SU-DHL-6 (cell line): ENCODE results near the gene USF2.

Experiments
- H2AFZ ChIP-seq: fragments of 200-600 bp; sonication (generic); 2 replicates; pipeline ENCODE4 v1.6.1; 2014; ENCODE audit warnings: low read depth, mild to moderate bottlenecking, moderate library complexity, mixed read lengths, antibody characterized with exemption, low read length; ENCODE audit not compliant: severe bottlenecking
- H3F3A ChIP-seq: fragments of 200-600 bp; shearing (Covaris generic); 2 replicates; pipeline ENCODE4 v1.6.0; 2016; ENCODE audit warnings: antibody characterized with exemption, mild to moderate bottlenecking; ENCODE audit not compliant: insufficient read depth
- H3K27ac ChIP-seq: fragments of 200-600 bp; sonication (generic); 2 replicates; pipeline ENCODE4 v1.5.1; 2016; ENCODE audit warnings: low read depth, mild to moderate bottlenecking, low read length, moderate library complexity, mixed read lengths
- H3K27me3 ChIP-seq: fragments of 200-600 bp; sonication (generic), shearing (Covaris generic); 2 replicates; pipeline ENCODE4 v1.6.0; 2014; ENCODE audit warnings: mild to moderate bottlenecking, low read length
- H3K36me3 ChIP-seq: fragments of 200-600 bp; sonication (generic); 2 replicates; pipeline ENCODE4 v1.6.1; 2014; ENCODE audit warnings: mild to moderate bottlenecking, low read length, mixed read lengths
- H3K4me2 ChIP-seq: fragments of 300-600, 200-600 bp; shearing (Covaris generic), sonication (generic); 2 replicates; pipeline ENCODE4 v1.6.0; 2014; ENCODE audit warnings: low read length, low read depth, mild to moderate bottlenecking; ENCODE audit not compliant: poor library complexity, severe bottlenecking
- H3K4me3 ChIP-seq: fragments of 200-600 bp; sonication (generic); 2 replicates; pipeline ENCODE4 v1.5.1; 2014; ENCODE audit warnings: antibody characterized with exemption, low read length, mild to moderate bottlenecking, mixed read lengths; ENCODE audit not compliant: insufficient read depth, poor library complexity, severe bottlenecking
- H3K79me2 ChIP-seq: fragments of 200-600 bp; sonication (generic); 2 replicates; pipeline ENCODE4 v1.6.1; 2014; ENCODE audit warnings: mild to moderate bottlenecking, low read length, moderate library complexity; ENCODE audit not compliant: insufficient read depth
- H3K9ac ChIP-seq: fragments of 200-600 bp; sonication (generic); 2 replicates; pipeline ENCODE4 v1.7.0; 2014; ENCODE audit warnings: mild to moderate bottlenecking, low read length
- H3K9me2 ChIP-seq: fragments of 200-600 bp; sonication (generic); replicated peaks from 2 replicates; pipeline ENCODE4 v1.6.1; 2014; ENCODE audit warnings: low read length; ENCODE audit not compliant: insufficient read depth
- H3K9me3 ChIP-seq: fragments of 200-600 bp; sonication (generic); 2 replicates; pipeline ENCODE4 v1.6.1; 2014; ENCODE audit warnings: low read length, mixed read lengths; ENCODE audit not compliant: insufficient read depth
- H4K20me1 ChIP-seq: fragments of 200-600 bp; sonication (generic); 2 replicates; pipeline ENCODE4 v1.6.1; 2014; ENCODE audit warnings: low read depth, mild to moderate bottlenecking, antibody characterized with exemption, low read length, moderate library complexity, mixed read lengths
- CTCF ChIP-seq: fragments of 200-600 bp; sonication (generic); IDR thresholded peaks from one replicate; pipeline ENCODE4 v1.5.1; 2017; ENCODE audit warnings: antibody characterized with exemption, mild to moderate bottlenecking, low read length, moderate library complexity; ENCODE audit not compliant: insufficient read depth, poor library complexity, severe bottlenecking
- EZH2phosphoT487 ChIP-seq: fragments of 200-600 bp; sonication (generic), shearing (Covaris generic); conservative IDR thresholded peaks from 2 replicates; pipeline ENCODE4 v1.6.1; 2018; ENCODE audit warnings: mild to moderate bottlenecking, antibody characterized with exemption, low read length, moderate library complexity, mixed read lengths

USF2 gene

GRCh38 chr19:35294328-35294727 is 25.6 kb downstream of the USF2 start:
- no peak overlapping the region for H3K4me2 ChIP-seq
- H3K79me2 ChIP-seq = no peaks in the 10 kb centered on the region
- no peaks in the 10 kb centered on the region for H3K36me3 ChIP-seq
- TF ChIP-seq CTCF (no peak), EZH2phosphoT487 (no peak)
- no peaks in the 10 kb centered on the region for H4K20me1 ChIP-seq
- H3K4me3 ChIP-seq = no peak overlapping the region
- no peaks in the 10 kb centered on the region for H3K27me3 ChIP-seq
- 0 out of 2 replicates have a peak overlapping the region, but pooled peaks have one; percentile 3 for H3K27ac ChIP-seq
- peaks cover 33% of the 10 kb centered on the region for H3F3A ChIP-seq
- H2AFZ ChIP-seq = no peak overlapping the region
- no peaks in the 10 kb centered on the region for H3K9me2 ChIP-seq
- no peak overlapping the region for H3K9ac ChIP-seq
- H3K9me3 ChIP-seq = no peaks in the 10 kb centered on the region

DNA sequence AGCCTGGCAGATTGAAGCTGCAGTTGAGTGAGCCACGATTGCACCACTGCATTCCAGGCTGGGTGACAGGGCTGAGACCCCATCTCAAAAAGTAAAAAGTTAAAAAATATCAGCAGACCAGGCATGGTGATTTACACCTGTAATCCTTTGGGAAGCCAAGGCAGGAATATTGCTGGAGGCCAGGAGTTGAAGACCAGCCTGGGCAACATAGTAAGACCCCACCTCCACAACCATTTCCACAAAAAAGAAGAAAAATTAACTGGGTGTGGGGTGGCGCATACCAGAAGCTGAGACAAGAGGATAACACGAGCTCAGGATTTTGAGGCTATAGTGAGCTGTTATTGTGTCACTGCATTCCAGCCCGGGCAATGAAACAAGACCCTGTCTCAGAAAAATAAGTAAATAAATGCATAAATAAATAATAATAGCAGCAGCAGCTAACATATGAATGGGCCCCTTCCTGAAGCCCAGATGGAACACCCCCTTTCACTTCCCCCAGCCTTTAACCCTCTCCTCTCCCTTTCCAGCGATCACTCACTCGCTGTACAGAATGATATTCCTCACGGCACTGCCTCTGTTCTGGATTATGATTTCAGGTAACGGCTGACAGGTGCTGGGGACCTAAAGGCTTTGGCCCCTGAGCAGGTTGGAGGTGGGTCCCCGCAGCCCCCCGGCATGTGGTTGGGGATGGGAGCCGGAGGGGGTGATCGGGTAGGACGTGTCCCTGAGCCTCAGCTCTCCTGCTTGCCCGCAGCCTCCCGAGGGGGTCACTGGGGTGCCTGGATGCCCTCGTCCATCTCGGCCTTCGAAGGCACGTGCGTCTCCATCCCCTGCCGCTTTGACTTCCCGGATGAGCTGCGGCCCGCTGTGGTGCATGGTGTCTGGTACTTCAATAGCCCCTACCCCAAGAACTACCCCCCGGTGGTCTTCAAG is 26.4 kb downstream of the USF2 start:
- Histone ChIP-seq H3K27ac (peak overlapping the region; percentile 87), H3K9me2 (no peaks in the 10 kb centered on the region), H3K36me3 (no peaks in the 10 kb centered on the region), H3K9me3 (no peaks in the 10 kb centered on the region), H3K4me3 (no peak overlapping the region), H3K4me2 (peak overlapping the region; percentile 46), H3K79me2 (no peaks in the 10 kb centered on the region), H3F3A (peaks cover 33% of the 10 kb centered on the region), H3K9ac (peak overlapping the region; percentile 20), H2AFZ (no peak overlapping the region), H3K27me3 (no peaks in the 10 kb centered on the region), H4K20me1 (no peaks in the 10 kb centered on the region)
- TF ChIP-seq EZH2phosphoT487 (0 out of 2 replicates have a peak, but pooled peaks have one; percentile 4), CTCF (no peak)

GRCh38 chr19:35295792-35296462 is 27.2 kb downstream of the USF2 start:
- H3K9me2 ChIP-seq = no peaks in the 10 kb centered on the region
- H3K9me3 ChIP-seq = no peaks in the 10 kb centered on the region
- H3F3A ChIP-seq = peaks cover 33% of the 10 kb centered on the region
- no peaks in the 10 kb centered on the region for H4K20me1 ChIP-seq
- H3K4me3 ChIP-seq = no peak overlapping the region
- TF ChIP-seq EZH2phosphoT487 = 0 out of 2 replicates have a peak, but pooled peaks have one; percentile 90
- no peak for TF ChIP-seq CTCF
- peak overlapping the region; percentile 46 for H3K4me2 ChIP-seq
- H3K27me3 ChIP-seq = no peaks in the 10 kb centered on the region
- H2AFZ ChIP-seq = no peak overlapping the region
- no peaks in the 10 kb centered on the region for H3K36me3 ChIP-seq
- H3K79me2 ChIP-seq = no peaks in the 10 kb centered on the region
- H3K9ac ChIP-seq = peak overlapping the region; percentile 39
- H3K27ac ChIP-seq = peak overlapping the region; percentile 87
